Upper lobe of left lung (tissue), 4 donors: ENCODE results near the gene GAS2L1.

Source experiments
- EP300 ChIP-seq, 4 donors: sonication (generic); formaldehyde crosslinking; IDR thresholded peaks; one replicate each; pipeline ENCODE4 v1.5.1; 2017; ENCODE audit warnings: antibody characterized with exemption in 4 of 4, control low read depth in 2 of 4
- POLR2A ChIP-seq, 4 donors: fragments of 450-650 bp; IDR thresholded peaks; one replicate each; pipeline ENCODE4 v1.5.1; 2016 to 2017; ENCODE audit warnings: antibody characterized with exemption in 4 of 4, mild to moderate bottlenecking in 2 of 4
- POLR2AphosphoS5 ChIP-seq, 2 donors: sonication (generic); formaldehyde crosslinking; IDR thresholded peaks; one replicate each; pipeline ENCODE4 v1.5.1; 2017; ENCODE audit warnings: antibody characterized with exemption in 2 of 2
- TF ChIP-seq, protein P1 (sequence below), 6 experiments: fragments of 450-650 bp in 4 of 6; fragments of 200-600 bp in 2 of 6; sonication (generic) in 2 of 6; IDR thresholded peaks; one replicate each; pipeline ENCODE4 v1.5.1; 2016 to 2019; ENCODE audit warnings: antibody characterized with exemption in 6 of 6

DNA sequence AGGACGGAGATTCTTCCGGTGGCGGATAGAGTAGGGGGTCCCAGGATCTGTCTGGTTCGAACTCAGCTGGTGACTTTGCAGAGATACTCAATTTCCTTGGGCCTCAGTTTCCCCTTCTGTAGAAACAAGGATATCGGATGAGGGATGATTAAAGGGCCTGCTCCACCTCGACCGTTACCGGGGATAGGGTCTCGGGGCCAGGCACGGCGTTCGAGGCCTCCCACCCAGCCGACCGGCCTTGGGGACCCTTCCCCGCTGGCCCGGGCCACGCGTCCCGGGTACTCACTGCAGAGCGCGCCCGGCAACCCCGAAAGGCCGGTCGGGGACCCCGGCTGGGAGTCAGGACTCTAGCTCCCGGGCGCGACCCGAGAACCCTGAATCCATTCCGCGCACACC is 39.0 kb upstream of the GAS2L1 start:
- TF ChIP-seq, protein P1, sequence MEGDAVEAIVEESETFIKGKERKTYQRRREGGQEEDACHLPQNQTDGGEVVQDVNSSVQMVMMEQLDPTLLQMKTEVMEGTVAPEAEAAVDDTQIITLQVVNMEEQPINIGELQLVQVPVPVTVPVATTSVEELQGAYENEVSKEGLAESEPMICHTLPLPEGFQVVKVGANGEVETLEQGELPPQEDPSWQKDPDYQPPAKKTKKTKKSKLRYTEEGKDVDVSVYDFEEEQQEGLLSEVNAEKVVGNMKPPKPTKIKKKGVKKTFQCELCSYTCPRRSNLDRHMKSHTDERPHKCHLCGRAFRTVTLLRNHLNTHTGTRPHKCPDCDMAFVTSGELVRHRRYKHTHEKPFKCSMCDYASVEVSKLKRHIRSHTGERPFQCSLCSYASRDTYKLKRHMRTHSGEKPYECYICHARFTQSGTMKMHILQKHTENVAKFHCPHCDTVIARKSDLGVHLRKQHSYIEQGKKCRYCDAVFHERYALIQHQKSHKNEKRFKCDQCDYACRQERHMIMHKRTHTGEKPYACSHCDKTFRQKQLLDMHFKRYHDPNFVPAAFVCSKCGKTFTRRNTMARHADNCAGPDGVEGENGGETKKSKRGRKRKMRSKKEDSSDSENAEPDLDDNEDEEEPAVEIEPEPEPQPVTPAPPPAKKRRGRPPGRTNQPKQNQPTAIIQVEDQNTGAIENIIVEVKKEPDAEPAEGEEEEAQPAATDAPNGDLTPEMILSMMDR (IDR thresholded peaks at IDR 0.05), result no peak
- TF ChIP-seq POLR2AphosphoS5 (IDR thresholded peaks at IDR 0.05) (no peak), POLR2A (IDR thresholded peaks at IDR 0.05) (no peak), EP300 (IDR thresholded peaks at IDR 0.05) (no peak)
